DMS153 treated with DMSO at 0.1 percent for 48 hours (cell line): Measurements from ENCODE around the gene KATNBL1.

Source experiments
- DNase-seq: peaks from one replicate; lab custom pipeline; 2025; ENCODE audit not compliant: unreplicated experiment; lab: John Stamatoyannopoulos, UW

The KATNBL1 gene, protein sequence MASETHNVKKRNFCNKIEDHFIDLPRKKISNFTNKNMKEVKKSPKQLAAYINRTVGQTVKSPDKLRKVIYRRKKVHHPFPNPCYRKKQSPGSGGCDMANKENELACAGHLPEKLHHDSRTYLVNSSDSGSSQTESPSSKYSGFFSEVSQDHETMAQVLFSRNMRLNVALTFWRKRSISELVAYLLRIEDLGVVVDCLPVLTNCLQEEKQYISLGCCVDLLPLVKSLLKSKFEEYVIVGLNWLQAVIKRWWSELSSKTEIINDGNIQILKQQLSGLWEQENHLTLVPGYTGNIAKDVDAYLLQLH

DNA sequence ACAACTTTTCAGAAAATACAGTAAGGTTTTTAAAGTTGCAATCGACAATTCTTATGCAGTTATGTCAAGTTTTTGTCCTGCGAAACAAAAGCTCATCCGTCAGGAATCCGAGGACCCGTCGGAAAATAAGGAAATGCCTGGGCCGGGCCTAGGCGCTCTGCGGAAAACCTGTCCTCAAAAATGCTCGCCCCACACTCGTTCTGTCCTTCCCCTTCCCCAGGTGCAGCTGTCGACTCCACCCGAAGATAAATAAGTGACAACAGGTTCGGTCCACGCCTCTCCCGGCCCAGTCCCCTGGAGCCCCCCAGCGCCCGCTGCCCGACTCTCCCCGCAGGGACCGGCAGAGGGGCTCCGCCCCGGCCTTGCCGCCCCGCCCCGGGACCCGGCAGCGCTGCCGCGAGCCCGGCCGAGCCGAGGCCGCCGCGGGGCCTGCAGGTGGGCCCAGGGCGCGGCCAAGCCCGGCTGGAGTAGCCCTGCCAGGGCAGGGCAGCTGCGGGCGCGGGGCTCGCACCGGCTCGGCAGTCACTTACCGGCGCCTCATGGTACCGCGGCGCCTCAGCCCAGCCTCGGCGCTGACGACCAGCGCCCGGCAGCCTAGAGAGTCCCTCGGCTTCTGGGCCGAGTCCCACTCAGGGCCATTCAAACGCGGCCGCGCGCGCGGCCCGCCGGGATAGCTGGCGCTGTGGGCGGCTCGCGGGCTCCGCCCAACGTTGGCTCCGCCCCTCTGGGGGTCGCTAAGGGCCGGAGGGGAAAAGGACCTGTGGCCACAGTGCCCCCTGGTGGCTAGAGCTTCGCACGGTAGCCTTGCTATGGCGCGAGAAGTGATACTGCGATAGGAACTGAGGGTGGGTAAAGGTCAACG, at the start of gene KATNBL1:
TSS of gene KATNBL1 (minus strand) at position 676 of the 862 bp plus-strand sequence. CDS start 46,420 bp downstream, outside the sequence.
- peak; percentile 66 for DNase-seq

- DNase-seq, result no peak
Observed at GRCh38 chr15:34259566-34259965, 49.7 kb upstream of the KATNBL1 start.

DNA sequence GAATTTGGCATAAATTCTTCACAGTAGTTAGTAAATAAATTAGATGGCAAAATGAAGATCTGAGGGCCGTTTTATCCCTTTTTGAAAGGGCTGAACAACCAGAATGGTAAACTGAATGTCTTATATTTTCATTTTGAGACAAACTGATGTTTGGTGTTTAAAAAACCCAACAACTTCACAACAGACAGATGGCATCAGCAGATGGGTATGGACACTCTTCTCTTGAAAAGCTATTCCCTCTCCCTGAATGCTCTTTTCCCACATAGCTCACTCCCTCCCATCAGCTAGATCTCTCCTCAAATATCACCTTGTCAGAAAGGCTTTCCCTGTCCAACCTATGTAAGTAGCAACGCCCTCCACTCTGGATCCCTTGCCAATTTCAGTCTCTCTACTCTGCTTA, 48.3 kb upstream of the KATNBL1 start:
- DNase-seq, result no peak

DNA sequence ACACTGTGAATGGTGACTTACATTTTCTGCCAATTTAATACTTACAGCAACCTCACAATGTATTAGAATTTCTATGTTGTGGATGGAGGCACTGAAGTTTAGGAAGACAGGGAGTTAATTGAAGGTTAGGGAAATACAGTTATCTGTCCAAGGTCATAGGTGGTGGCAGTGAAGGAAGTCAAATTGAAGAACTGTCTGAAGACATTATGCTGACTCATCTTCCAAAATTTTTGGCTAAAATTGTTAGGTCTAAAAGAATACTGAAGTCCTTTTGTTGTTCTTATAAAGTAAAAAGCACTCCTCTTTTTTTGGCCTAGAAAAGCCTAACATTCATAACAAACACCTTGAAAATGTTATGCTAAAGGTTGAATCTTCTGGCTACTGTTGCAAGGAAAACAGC, 42.6 kb upstream of the KATNBL1 start:
- DNase-seq, result no peak

- no peak for DNase-seq
Observed at GRCh38 chr15:34248190-34248589, 38.3 kb upstream of the KATNBL1 start.

GRCh38 chr15:34246276-34246976, 36.5 kb upstream of the KATNBL1 start:
- DNase-seq, result no peak

DNA sequence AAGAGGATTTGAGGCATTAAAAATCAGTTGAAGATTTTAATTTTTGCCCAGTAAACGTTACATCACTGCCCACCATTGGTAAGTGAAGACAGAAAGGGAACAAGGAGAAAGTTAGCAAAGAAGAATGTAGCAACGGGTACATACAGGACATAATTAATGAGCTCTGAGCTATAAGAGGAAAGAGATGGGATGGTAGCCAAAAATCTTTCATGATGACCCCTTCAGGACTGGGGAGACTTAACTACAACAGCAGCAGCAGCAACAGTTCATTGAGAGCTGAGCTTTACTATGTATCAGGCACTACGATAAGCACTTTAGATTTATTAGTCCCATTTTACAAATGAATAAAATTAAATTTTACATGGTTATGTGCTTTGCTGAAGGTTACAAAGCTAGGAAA, 33.3 kb upstream of the KATNBL1 start:
- DNase-seq, result no peak

DNA sequence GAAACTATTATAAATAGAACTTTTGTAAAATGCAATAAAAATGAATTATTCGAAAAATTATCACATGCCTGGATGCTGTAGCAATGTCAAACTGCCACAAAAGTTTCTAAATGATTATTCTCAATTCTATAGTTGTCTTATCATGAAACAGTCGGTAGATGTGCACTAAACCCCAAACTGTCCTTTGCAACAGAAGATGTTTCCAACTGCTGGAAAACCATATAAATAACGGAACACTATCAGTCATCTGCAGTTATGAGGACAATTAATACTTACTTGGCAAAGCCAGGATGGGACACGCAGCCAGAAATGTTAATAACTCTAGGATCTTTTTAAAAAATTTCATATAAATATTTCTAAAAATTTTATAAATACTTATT, 32.4 kb upstream of the KATNBL1 start:
- no peak for DNase-seq

DNA sequence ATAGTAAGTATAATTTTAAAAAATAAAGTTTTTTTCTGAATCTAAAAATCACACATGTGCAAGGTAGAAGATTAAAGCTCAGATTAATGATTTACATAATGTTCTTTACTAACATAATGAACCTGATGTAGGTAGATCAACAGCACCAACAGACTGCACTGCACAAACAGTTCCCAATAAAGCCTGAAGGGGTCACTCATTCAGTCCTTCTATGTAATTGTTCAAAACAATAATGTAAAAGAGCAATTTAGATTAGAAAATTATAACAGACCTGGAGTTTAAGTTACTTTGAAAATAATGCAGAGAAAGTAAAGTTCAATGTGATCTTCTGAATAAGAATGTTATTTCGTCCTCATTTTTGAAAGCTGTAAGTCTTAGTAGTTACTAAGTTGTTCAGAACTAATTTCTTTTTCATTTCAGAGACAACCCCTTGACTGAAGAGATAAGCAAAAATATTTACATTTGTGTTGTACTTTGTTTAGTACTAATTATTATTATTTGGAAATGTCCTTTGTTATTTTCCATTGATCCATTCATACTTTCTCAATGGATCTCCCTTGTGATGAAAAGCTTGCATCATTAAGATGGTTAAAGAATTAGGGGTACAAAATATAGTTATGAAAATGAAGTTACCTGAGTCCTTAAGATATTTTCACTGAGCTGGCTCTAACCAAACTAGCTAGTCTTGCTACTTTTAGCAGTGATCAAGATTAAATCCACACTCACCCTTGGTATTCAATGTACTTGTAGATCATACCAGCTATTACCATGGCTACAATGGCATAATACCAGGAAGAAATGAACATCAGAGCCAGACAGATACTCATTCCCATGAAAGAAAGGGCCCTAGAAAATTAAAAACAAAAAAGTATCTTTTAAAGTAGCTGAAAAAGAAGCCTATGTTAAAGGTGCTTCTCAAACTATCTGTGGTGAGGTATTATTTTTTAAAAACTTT, 31.8 kb upstream of the KATNBL1 start:
- DNase-seq, result no peak

DNA sequence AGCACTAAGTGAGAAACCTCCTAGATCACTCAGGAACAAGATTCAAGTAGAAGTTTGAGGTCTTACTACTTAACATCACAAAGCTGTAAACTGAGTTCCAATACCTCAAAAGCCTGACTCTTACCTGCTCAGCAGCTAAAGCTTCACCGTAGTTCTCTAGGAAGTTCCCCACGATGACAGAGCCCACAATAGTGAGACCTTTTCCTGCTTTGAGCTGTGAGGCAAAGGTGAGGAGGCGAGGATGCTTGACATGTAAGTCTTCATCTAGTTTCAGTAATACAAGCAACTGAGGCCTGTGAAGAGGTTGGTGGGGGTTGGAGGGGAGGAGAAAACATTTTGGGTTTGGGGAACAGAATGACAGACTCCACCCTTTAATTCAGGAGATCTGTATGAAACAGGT, 30.6 kb upstream of the KATNBL1 start:
- DNase-seq, result no peak

DNA sequence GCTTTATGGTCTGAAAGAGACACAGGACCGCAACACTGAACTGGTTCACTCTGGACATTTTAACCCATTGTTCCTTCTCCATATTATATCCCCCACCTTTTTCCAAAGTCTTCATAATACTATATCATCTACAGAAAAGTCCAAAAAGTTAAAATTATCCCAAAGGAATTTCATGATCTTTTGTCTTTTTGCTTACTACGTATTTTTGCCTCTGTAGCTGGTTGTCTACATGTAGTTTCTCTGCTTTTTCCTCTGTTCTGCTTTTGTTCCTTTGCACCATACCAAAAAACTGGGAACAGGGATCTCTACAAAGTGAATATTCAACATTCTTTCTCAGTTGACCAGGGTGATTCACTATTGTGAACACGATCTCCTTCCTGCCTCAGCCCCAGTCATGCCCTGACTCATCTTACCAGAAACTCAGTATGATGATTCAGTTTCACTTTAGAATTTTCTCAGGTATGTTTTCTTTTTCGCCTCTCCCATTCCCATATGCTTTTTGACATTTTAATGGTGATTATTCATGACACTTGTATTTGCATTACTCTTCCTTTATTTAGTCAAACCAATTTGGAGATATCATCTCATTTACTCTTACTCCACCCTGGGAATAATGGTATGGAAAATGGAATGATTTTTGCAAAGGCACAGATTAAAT, 29.4 kb upstream of the KATNBL1 start:
- DNase-seq, result no peak

GRCh38 chr15:34233614-34234013, 23.7 kb upstream of the KATNBL1 start:
- peak; percentile 2 for DNase-seq

- no peak for DNase-seq
Observed at GRCh38 chr15:34223904-34224596, 14.2 kb upstream of the KATNBL1 start.

DNA sequence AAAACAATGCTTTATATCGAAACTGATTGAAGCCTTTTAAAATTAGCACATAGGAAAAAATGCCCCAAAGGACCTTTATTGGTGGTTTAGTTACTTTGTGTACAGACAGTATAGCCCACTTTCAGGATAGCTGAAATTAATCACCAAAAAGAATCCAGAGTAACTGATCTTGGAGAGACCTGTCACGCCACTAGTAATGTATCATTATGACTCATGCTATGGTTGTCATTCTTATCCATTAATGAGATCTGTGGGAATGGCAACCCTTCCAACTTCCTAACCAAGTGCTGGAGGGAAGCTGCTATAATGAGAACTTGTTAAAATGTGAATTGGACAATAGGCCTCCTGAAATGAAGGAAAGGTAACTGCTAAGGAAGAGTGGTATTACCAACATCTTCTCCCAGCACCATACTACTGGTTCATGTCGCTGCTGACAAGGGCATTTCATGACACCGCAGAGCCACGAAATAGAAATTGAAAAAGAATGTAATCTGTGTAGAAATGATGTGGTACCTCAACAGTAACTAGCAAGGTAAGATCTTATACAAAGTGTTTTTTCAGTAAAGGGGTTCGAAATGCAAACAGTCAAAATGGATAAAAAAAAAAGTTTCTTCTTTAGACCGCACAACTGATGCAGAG, 7.8 kb upstream of the KATNBL1 start:
- DNase-seq, result no peak

DNA sequence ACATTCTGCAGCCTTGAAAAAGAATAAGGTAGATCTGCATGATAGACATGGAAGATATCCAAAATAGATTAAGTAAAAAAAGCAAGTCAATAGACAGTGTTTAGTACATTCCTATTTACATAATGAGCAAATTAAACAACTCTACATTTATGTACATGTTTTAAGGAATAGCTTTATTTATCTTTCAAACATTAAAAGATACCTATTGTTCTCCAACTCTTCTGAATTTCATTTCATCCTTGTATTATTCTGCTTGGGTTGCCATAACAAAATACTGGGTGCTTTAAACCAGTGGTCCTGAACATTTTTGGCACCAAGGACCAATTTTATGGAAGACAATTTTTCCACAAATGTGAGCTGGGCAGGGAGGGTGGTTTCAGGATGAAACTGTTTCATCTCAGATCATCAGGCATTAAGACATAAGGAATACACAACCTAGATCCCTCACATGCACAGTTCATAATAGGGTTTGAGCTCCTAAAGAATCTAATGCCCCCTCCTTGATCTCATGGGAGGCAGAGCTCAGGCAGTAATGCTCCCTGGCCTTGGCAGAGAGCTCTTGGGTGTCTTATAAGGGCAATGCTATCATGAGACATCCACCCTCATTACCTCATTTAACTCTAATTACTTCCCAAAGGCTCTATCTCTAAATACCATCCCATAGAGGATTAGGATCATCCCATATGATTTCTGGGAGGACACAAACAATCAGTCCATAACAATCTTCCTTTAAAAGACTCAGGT, 6.8 kb upstream of the KATNBL1 start:
- DNase-seq, result no peak

DNA sequence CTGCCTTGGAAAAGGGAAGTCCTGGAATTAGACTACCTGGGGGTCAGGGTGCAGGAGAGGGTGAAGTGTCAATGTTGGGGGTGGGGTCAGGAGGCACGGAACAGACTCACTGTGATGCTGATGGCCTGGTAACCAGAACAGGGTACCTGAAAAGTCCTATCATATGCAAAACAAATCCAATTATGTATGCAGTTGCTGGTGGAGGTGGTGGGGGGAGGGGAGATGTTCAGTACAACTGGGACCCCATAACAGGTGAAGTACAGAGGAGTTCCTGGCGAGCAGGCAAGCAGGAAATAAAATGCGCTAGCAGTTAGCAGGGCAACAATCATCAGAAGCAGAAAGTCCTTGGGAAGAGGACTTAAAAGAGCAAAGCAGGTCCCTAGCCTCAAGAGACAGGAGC, 4.2 kb upstream of the KATNBL1 start:
- no peak for DNase-seq

DNA sequence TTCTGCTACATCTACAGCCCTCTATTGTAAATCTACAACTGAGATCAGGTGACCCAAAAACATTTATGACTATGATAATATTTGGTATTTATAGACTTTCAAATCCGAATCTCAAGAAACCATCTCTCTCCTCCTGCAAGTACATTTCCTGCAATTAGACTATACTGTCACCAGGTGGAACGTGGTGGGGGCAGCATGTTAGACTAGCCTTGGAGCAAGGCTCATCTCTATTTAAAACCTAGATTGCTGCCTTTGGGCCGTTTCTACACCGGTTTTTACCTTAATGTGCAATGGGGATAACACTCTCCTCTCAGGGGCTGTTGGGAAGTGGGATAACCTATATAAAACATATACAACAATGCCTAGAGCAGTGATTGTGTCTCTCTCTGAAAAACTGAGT, 3.8 kb upstream of the KATNBL1 start:
- DNase-seq, result no peak

GRCh38 chr15:34206011-34206410, 3.9 kb downstream of the KATNBL1 start:
- DNase-seq, result no peak
